SU-DHL-6 (cell line): Measurements from ENCODE around the gene ZHX3.

Experiments
- CTCF ChIP-seq: fragments of 200-600 bp; sonication (generic); IDR thresholded peaks from one replicate; pipeline ENCODE4 v1.5.1; 2017; ENCODE audit warnings: antibody characterized with exemption, mild to moderate bottlenecking, low read length, moderate library complexity; ENCODE audit not compliant: insufficient read depth, poor library complexity, severe bottlenecking
- EZH2phosphoT487 ChIP-seq: fragments of 200-600 bp; sonication (generic), shearing (Covaris generic); conservative IDR thresholded peaks from 2 replicates; pipeline ENCODE4 v1.6.1; 2018; ENCODE audit warnings: mild to moderate bottlenecking, antibody characterized with exemption, low read length, moderate library complexity, mixed read lengths

- TF ChIP-seq CTCF, result no peak
- no peak for TF ChIP-seq EZH2phosphoT487
Measured at GRCh38 chr20:41166201-41167117, 151.1 kb downstream of the ZHX3 start.
